SK-N-MC (cell line): ENCODE measurements around the gene TM2D1.

Source experiments
- EZH2 ChIP-seq: fragments of 200-600 bp; sonication (generic); IDR thresholded peaks from one replicate; pipeline ENCODE4 v1.6.1; 2017; ENCODE audit warnings: antibody characterized with exemption
- FOXP2 ChIP-seq: optimal IDR thresholded peaks from 2 replicates; pipeline ENCODE3; 2011; ENCODE audit warnings: mild to moderate bottlenecking, moderate library complexity; ENCODE audit not compliant: insufficient read depth; ENCODE audit errors: extremely low read length, control extremely low read depth
- POLR2AphosphoS5 ChIP-seq: IDR thresholded peaks from 2 replicates; pipeline ENCODE4 v1.6.1; 2012; ENCODE audit warnings: mild to moderate bottlenecking, low read depth, low read length, borderline replicate concordance

DNA sequence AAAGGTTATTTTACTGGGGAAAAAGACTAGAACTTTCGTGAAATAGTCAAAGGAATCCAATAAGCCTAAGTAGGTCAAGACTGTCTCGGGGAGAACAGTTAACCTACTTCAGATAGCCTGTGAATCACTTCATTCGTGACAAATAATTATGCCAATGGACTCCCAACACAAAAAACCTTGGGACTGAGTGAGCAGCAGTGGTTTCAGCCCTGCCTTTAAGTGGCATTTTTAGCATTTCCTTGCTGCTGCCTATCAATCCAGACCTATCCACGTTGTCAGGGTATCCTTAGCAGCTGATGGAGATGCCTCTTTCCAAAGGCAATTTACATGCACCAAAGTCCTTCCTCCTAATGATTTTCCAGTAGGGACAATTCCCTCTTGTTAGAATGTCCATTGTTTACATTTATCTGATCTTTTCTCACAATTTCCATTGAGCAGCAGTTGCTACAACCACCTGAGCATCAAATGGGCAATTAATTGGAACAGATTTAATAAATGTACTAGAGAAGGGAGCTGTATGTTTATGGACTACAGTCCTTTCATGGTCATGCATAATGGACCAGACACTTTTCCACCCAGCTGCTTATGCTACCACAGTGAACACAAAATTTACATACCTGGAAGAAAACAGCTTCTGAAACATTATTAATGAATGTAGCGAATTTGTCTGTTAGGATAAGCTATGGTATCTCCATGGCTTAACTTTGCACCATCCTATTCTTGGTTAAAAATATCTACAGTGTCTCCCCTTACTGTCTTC lies 75.8 kb downstream of the TM2D1 start:
- TF ChIP-seq POLR2AphosphoS5 (no peak), EZH2 (no peak), FOXP2 (no peak)
